NCI-H774 (cell line): ENCODE data around the gene SPHKAP.
"Not testable (repeated sequence)": the region's sequence is repeated elsewhere in the genome, so short reads cannot be mapped to it uniquely, and the experiment has no call there.

Experiments used
- DNase-seq: peaks from one replicate; lab custom pipeline; 2025; lab: John Stamatoyannopoulos, UW

The SPHKAP gene

GRCh38 chr2:228094377-228094921 lies 87.0 kb downstream of the SPHKAP start:
- DNase-seq: no peak

DNA sequence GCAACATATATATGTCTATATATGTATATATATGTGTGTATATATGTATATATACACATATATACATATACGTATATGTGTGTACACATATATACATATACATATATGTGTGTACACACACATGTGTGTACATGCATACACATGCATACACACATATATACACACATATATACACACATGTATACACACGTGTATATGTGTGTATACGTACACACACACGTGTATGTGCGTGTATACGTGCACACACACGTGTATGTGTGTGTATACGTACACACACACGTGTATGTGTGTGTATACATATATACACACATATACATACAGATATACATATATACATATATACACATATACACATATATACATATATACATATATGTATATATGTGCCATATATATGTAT lies 89.4 kb downstream of the SPHKAP start:
- no peak for DNase-seq

DNA sequence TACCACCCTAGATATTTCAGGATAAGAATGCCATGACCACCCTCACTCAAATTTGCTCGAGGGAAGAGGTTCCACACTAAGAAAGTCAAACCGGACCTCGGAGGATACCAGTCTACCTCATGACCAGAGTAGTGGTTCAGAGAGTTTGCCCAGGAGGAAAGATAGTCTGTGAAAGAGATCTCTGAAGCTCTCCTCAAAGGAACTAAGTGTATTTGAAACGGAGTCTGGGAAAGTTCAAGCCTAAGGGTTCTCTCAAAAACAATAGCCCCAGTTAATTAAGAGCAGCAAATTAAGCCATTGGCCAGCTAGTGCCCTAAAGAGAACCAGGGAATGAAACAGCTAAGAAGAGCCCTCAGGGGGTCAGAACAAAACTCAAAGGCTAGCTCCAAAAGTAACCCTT lies 94.9 kb downstream of the SPHKAP start:
- DNase-seq: no peak

DNA sequence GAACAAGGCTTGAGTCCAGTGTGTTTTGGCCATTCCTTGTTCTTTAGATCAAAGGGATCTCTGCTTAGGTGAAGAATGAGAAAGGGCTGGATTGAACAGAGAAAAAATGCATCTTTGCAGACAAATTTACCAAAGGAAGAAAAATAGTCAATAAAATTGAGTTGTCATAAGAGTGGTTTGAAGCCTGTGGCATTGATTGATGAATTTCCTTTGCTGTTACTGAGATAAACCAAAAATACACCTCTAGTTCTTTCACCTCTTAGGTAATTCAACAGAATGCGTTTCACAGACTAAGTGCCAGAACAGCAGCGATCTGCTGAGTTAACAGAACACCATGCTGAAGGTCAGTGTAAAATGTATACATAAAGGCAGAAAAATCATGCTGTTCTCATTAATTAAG lies 96.8 kb downstream of the SPHKAP start:
- DNase-seq: no peak

DNA sequence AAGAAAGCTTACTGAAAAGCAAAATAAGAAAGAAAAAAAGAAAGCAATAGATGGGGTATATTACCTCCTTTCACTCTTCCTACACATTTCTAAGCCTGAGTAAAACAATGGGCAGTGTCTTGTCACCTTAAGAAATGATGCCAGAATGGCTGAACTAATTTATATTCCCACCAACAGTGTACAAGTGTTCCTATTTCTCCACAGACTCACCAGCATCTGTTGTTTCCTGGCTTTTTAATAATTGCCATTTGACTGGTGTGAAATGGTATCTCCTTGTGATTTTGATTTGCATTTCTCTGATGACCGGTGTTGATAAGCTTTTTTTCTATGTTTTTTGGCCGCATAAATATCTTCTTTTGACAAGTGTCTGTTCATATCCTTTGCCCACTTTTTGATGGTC lies 98.4 kb downstream of the SPHKAP start:
- DNase-seq: no peak

GRCh38 chr2:228082571-228082970 lies 98.9 kb downstream of the SPHKAP start:
- no peak for DNase-seq

DNA sequence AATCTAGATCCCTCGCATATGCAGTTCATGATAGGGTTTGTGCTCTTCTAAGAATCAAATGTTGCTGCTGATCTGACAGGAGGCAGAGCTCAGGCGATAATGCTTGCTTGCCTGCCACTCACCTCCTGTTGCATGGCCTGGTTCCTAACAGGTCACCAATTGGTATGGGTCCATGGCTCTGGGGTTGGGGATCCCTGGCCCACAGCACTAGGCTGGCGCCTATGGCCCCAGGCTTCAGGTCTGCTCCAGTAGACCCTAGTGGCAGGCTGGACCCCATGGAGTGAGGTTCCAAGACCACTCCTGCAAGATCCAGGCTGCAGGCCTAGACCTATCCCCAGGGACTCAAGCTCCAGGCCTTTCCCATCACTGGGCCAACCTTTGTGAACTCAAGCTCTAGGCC lies 102.3 kb downstream of the SPHKAP start:
- no peak for DNase-seq

- DNase-seq: not testable (repeated sequence)
Observed at GRCh38 chr2:228076695-228077094, 104.8 kb downstream of the SPHKAP start.

DNA sequence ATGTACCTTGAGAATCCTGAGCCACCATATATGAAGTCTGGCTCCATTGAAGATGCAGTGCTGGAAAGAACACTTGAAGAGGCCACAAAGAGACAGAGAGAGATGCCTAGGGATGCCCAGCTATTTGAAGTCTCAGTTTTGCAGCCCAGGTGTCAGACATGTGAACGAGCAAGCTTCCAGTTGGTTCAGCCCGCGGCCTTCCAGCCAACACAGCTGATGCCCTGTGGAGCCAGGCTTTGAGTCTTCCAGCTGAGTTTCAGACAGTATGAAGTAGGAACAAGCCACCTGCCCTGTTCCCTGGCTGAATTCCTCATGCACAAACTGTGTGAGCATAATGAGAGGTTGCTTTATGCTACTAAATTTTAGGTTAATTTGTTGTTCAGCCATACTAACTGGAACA lies 108.8 kb downstream of the SPHKAP start:
- DNase-seq: no peak

- no peak for DNase-seq
Observed at GRCh38 chr2:228067309-228067708, 114.2 kb downstream of the SPHKAP start.

DNA sequence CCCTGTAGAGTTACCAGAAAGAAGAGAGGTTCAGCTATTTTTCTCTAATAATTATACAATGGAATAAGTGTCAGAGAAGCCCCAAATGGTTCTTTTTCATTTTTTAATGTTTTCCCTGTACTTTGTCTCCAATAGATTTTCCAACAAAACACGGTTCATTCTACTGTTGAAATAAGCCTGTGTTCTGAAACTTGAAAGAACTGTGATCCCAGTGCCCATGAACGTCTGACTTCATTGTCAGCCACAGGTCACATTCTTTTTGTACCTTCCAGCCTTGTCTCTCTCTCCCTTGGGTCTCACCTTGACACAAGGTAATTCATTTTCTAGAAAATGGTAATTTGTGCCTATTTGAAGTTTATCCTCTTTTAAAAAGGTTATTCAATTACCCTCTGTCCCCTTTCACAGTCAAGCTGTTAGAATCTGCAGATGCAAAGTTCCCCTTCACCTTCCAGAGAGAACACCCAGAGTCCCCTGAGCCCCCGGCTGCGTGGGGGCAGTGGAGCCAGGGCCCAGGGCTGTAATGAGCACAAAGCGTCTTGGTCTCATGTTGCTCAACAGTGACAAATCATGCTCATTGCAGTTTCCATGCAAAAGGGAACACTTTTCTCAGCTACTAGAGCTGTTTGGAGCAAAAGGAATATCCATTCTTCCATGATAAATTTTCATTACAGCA lies 115.2 kb downstream of the SPHKAP start:
- no peak for DNase-seq

GRCh38 chr2:228065686-228066085 lies 115.8 kb downstream of the SPHKAP start:
- DNase-seq: no peak

GRCh38 chr2:228064796-228065315 lies 116.6 kb downstream of the SPHKAP start:
- no peak for DNase-seq

- no peak for DNase-seq
Observed at GRCh38 chr2:228064024-228064423, 117.5 kb downstream of the SPHKAP start.

- DNase-seq: no peak
Observed at GRCh38 chr2:228063558-228063957, 117.9 kb downstream of the SPHKAP start.

GRCh38 chr2:228059735-228060134 lies 121.8 kb downstream of the SPHKAP start:
- no peak for DNase-seq

DNA sequence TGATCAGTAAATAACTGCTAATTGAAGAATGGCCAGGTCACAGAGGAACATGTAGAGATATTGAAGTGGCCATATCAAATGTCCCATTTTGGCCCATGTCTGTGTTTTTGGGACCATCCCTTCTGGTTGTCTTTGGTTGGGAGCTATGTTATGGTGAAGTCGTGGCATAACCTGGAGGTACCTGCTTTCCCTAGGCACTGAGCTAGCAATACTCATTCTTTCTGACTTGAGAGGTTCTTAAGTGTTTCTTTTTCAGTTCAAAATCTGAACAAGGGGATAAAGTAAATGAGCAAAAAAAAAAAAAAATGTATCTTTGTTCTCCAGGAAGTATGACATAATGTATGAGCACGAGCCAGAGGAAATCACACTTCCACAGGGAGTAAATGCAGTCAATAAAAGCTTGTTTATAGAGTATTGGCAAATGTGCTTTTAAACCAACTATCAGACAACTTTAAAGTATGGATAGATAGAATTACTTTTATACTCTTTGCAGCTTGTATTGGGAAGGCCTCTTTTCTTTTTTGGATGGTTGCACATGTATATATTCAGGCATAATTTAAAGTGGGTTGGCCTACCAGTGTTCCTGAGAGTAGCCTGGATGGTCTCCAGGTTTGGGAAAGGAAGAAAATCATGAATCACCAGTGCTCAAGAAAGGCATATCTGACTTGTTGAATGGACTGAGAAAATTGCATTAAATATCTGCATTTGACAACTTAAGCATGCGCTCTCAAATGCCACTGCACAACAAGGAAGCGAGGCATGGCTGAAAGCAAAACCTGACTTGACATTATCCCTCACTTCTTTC lies 125.0 kb downstream of the SPHKAP start:
- no peak for DNase-seq

DNA sequence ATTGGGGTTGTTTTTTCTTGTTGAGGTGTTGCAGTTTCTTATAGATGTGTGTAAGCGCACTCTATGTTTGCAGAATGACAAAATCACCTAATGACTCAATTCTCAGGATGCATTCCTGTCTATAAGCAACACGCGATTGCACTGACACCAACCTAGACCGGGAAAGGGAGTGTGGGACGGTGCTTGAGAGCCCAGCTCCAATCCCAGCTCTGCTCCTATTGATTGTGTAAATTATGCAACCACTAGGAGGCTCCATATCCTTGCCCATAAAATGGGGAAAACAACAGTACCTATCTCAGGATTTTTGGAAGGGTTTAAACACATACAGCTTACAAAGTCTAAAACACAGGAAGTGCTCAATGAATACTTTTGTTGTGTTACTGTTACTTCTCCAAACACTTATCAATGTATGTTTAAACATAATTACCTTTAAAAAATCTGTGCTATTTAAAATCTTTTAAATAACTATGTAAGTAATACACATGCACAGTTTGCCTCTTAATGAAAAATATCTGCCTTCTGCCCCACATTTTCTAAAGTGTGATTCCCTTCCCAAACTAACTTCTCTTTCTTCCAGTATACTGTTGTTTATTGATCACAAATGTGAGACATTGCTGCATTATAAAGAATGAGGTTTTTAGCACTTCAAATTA lies 132.5 kb downstream of the SPHKAP start:
- DNase-seq: peak; percentile 38

GRCh38 chr2:228040995-228041394 lies 140.5 kb downstream of the SPHKAP start:
- DNase-seq: no peak

DNA sequence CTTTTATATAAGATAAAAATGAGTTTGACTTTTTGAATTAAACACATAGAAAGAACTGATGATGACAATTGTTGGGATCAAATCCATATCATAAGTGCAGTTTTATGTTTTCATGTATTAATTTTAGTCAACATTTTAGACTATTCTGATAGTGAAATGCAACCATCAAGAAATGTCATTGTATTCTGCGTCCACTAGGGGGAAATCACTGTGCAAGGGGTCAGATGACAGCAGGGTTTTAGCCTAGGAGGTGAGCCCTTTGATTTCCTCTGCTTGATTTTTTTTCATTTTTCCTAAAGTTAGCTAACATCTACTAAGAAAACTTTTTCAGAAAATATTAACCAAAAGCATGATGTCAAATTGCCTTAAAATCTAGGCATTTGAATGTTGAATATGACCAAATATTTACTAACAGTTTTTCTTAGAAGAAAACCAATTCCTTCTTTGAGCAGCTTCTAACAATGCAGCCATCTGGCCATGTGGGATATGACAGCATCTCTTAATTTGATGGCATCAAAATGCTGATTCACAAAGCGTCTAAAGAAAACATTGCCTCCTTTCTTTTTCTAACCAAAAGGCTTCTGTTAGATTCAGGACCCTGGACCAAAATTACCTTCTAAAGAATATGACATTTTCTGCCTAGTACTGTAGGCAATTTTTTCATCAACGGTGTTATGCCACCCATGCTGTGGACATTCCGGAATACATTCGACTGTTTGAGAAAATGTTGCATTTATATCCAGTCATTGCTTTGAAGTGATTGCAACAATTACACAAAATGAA lies 141.5 kb downstream of the SPHKAP start:
- no peak for DNase-seq

DNA sequence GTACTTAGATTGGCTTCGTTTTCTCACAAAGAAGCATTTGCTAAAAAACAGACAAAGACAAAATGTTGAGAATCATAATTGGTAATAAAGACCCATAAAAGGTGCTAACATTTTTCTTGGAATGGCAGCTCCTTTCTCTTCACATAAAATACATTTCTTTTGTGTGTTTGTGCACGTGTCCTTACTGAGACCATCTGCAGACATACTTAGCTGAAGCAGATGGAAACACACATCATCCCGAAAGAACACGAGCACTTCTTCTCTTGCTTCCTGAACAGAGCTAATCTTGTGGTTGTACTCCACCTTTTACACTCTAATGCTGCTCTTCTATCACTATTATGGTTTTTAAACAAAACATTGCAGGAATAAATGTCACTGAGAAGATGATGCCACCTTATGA lies 142.5 kb downstream of the SPHKAP start:
- no peak for DNase-seq

DNA sequence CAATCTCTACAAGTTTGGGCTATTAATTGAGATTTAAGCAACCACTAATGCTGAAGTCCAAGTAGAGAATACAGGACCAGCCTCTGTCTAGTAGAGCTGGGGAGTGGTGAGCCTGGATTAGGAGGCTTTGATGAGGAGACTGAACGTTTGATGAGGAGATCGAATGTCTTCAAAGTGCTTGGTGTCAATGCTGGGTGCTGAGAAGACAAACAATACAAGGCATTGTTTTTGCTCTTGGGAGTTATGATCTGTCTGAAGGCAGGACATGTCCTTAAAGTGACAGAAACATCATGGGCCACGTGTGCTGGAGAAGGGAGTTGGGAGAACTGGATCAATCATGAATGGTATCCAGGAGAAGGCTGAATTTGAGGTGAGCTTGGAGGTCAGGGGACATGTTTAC lies 143.6 kb downstream of the SPHKAP start:
- no peak for DNase-seq
